ENCODE results near the gene GPR35. TPM values are rescaled to one million over a fixed set of nuclear protein-coding genes. Genes with fewer than 3 reads are reported as not detected.

Gene GPR35
- total and polyA plus RNA-seq, 11 donors = 0.48 to 2.7 (median 0.93) TPM; not detected in 1

- Histone ChIP-seq H3K27ac (no peak overlapping the region), H3K4me3 (no peak overlapping the region), H3K36me3 (no peaks in the 10 kb centered on the region), H3K27me3 (no peaks in the 10 kb centered on the region), H3K4me1 (peaks cover 0 to 11% (median 0%) of the 10 kb centered on the region in 12 donors), H3K9me3 (peaks cover 0 to 9% (median 0%) of the 10 kb centered on the region in 12 donors)
- ATAC-seq (no peak), DNase-seq (peak in 3 of 5 donors; percentile 16 to 54 (median 22))
- WGBS, 4 donors = 93 to 95% (median 94%) methylated on average over 24 to 50 of the region's 50 CpGs
- intact Hi-C loops (cut with DNase I) = no loop called here
- TF ChIP-seq POLR2A (IDR thresholded peaks at IDR 0.05) = no peak
- TF ChIP-seq, protein P1, sequence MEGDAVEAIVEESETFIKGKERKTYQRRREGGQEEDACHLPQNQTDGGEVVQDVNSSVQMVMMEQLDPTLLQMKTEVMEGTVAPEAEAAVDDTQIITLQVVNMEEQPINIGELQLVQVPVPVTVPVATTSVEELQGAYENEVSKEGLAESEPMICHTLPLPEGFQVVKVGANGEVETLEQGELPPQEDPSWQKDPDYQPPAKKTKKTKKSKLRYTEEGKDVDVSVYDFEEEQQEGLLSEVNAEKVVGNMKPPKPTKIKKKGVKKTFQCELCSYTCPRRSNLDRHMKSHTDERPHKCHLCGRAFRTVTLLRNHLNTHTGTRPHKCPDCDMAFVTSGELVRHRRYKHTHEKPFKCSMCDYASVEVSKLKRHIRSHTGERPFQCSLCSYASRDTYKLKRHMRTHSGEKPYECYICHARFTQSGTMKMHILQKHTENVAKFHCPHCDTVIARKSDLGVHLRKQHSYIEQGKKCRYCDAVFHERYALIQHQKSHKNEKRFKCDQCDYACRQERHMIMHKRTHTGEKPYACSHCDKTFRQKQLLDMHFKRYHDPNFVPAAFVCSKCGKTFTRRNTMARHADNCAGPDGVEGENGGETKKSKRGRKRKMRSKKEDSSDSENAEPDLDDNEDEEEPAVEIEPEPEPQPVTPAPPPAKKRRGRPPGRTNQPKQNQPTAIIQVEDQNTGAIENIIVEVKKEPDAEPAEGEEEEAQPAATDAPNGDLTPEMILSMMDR (IDR thresholded peaks at IDR 0.05) = no peak
Measured at GRCh38 chr2:240629968-240630770, 4.9 kb downstream of the GPR35 start.

DNA sequence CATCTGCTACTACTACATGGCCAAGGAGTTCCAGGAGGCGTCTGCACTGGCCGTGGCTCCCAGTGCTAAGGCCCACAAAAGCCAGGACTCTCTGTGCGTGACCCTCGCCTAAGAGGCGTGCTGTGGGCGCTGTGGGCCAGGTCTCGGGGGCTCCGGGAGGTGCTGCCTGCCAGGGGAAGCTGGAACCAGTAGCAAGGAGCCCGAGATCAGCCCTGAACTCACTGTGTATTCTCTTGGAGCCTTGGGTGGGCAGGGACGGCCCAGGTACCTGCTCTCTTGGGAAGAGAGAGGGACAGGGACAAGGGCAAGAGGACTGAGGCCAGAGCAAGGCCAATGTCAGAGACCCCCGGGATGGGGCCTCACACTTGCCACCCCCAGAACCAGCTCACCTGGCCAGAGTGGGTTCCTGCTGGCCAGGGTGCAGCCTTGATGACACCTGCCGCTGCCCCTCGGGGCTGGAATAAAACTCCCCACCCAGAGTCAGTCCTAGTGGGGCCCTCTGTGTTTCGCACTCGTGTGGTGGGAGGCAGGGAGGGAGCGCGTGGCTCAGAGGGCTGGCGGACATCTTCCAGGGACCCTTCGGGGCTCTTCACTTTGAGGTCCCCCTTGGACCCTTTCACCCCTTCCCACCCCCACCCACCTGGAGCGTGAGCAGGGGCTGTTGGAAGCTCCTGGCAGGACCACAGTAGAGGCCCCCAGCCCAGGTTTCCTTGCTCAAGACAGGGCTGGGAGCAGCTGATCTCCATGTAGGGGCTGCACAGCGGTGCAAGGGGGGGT, 5.7 kb downstream of the GPR35 start:
- peaks cover 0 to 11% (median 0%) of the 10 kb centered on the region in 12 donors for H3K4me1 ChIP-seq
- intact Hi-C loops (cut with DNase I) = no loop called here
- ATAC-seq = no peak
- no peaks in the 10 kb centered on the region for H3K27me3 ChIP-seq
- no peak for TF ChIP-seq POLR2A (IDR thresholded peaks at IDR 0.05)
- TF ChIP-seq, protein P1 (IDR thresholded peaks at IDR 0.05) = no peak
- no peak overlapping the region for H3K4me3 ChIP-seq
- peak in 2 of 5 donors; percentile 7 to 21 for DNase-seq
- H3K9me3 ChIP-seq = peaks cover 0 to 9% (median 0%) of the 10 kb centered on the region in 12 donors
- H3K36me3 ChIP-seq = no peaks in the 10 kb centered on the region
- WGBS, 4 donors = 93 to 95% (median 94%) methylated on average over 16 to 21 of the region's 21 CpGs
- H3K27ac ChIP-seq = no peak overlapping the region

DNA sequence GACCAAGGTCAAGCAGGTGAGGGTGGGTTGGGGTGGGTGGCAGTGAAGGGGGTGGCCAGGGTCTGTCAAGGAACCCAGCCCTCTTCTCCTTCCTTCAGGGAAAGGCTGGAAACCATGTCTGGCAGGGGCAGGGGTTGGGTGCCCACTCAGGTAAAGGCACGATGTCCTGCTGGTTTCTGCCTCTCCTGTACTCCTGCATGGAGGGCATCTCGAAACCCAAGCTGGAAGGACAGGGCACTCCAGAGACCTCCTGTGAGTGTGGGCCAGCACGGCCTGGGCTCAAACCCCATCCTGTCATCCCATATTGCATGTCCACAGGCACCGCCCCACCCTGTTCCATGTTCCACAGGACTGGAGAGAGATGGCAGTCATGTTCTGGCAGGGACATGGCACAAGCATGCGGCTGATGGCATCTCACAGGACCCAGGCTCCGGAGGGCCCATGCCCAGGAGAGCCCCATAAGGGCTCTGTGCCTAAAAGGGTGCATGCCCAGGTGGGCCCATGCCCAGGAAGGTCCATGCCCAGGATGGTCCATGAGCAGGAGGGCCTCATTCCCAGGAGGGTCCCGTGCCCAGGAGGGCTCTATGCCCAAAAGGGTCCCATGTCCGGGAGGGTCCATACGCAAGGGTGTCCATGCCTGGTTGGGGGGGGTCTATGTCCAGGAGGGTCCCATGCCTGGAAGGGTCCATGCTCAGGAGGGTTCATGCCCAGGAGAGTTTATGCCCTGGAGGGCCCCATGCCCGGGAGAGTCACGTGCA, 6.4 kb downstream of the GPR35 start:
- Histone ChIP-seq H3K4me3 (no peak overlapping the region), H3K9me3 (peaks cover 0 to 9% (median 0%) of the 10 kb centered on the region in 12 donors), H3K4me1 (peaks cover 0 to 7% (median 0%) of the 10 kb centered on the region in 12 donors), H3K36me3 (no peaks in the 10 kb centered on the region), H3K27ac (no peak overlapping the region), H3K27me3 (no peaks in the 10 kb centered on the region)
- TF ChIP-seq, protein P1 (IDR thresholded peaks at IDR 0.05) = no peak
- no peak for TF ChIP-seq POLR2A (IDR thresholded peaks at IDR 0.05)
- peak in 3 of 5 donors; percentile 3 to 47 (median 14) for DNase-seq
- intact Hi-C loops (cut with DNase I) = no loop called here
- WGBS, 4 donors = 75 to 93% (median 81%) methylated on average over 7 to 11 of the region's 11 CpGs
- ATAC-seq = no peak

Measured in heart left ventricle (tissue), 16 donors.